Measurements from ENCODE around the gene SHLD1. TPM values are rescaled to one million over a fixed set of nuclear protein-coding genes. Genes with fewer than 3 reads are reported as not detected.

The SHLD1 gene
- total RNA-seq, 2 experiments from 2014 or later: 12.4 to 13.8 TPM

DNA sequence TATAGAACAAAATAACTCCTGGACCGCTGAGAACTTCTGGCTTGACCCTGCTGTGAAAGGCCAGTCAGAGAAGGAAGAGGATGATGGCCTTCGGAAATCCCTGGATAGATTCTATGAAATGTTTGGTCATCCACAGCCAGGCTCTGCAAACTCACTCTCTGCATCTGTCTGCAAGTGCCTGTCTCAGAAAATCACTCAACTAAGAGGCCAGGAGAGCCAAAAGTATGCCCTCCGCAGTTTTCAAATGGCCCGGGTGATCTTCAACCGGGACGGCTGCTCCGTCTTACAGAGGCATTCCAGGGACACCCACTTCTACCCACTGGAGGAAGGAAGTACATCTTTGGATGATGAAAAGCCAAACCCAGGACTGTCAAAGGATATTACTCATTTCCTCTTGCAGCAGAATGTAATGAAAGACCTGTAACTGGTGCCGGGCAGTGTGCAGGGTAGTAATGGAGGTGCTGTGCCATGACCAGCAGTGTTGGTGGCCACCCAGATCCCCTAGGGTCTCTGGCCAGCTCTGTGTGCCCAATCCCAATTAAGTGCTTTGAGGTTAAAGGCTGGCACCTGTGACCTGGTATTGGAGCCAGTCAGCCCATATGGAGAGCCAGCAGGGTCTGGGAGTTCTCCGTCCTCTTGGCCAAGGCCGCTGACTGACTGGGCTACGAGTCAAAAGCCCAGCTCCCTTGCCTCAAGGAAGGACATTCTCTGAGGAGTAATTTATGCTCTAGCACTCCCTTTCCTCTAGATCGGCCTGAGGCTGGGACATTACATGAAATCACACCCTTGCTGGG lies 113.0 kb downstream of the SHLD1 start:
- POLR2A ChIA-PET: no interaction called here
- CTCF ChIA-PET: interaction anchor here (0.6 to 1.3 kb wide), 2 partner anchors 12 to 159 kb away, joined by 3 to 4 read pairs; no protein-coding TSS in a partner anchor
- H3K4me1 Mint-ChIP-seq: peaks cover 14% of the 10 kb centered on the region
- peaks cover 6% of the 10 kb centered on the region for H3K36me3 Mint-ChIP-seq (ENCODE audit: low read depth)
- no peak overlapping the region for H3K4me3 Mint-ChIP-seq
- no peaks in the 10 kb centered on the region for H3K27me3 Mint-ChIP-seq
- DNase-seq: no peak
- H3K9me3 Mint-ChIP-seq: no peaks in the 10 kb centered on the region
- H3K27ac Mint-ChIP-seq: no peak overlapping the region

DNA sequence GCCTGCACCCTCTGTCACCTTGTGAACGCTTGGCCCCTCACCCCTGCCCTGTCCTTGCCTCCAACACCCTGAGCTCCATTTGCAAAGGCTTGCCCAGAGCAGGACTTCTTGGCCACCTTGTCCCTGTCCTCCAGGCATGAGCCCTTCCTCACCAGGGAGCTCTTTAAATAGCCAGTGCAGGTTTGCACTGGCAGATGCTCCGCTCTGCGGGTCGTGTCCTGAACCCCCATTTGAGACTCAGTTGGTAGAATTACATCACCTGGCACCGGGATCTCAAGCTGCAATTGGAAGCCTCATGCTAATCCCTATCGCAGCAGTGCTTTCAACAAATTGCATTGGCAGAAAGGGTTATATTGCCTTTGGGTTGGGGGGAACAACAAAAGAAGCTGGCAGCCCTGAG lies 114.2 kb downstream of the SHLD1 start:
- Mint-ChIP-seq H3K27ac (no peak overlapping the region), H3K4me3 (no peak overlapping the region), H3K4me1 (peaks cover 14% of the 10 kb centered on the region), H3K9me3 (no peaks in the 10 kb centered on the region), H3K36me3 (ENCODE audit: low read depth) (peaks cover 6% of the 10 kb centered on the region), H3K27me3 (no peaks in the 10 kb centered on the region)
- ChIA-PET POLR2A (no interaction called here), CTCF (interaction anchor here (0.8 to 1.3 kb wide), 3 partner anchors 11 to 336 kb away, joined by 3 to 4 read pairs (median 3); no protein-coding TSS in a partner anchor)
- DNase-seq: no peak

DNA sequence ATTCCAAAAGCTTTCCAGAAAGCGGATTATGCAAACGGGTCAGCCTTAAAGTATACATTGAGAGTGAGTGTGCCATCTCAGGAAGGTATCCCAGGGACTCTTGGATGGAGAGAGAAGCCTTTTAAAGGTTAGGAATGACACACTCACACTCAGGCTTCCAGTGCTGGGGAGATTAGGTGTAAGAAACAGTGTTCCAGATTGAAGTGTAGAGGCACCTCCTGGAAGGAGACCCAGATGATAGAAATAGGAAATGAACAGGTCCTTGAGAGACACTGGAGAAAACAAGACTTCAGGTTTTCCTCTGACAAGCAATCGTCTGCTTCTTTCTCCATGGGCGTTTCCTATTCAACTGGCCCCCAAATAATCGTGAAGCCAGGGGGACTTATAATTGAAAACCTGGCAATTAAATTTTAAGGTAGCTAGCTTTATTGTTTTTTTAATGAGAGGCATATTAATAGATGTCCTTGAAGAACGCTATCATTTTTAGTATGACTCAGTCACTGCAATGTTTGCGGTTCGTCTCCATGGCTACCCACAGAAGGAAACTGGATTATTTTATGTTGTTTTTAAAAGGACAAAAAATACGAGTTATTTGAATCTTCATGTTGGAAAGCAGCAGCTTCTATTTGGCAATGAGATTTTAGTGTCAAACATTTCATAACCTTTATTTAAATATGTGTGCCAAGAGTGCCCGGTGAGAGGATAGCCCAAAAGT lies 114.8 kb downstream of the SHLD1 start:
- Mint-ChIP-seq H3K9me3 (no peaks in the 10 kb centered on the region), H3K36me3 (ENCODE audit: low read depth) (peaks cover 6% of the 10 kb centered on the region), H3K27ac (no peak overlapping the region), H3K4me3 (no peak overlapping the region), H3K27me3 (no peaks in the 10 kb centered on the region), H3K4me1 (peaks cover 14% of the 10 kb centered on the region)
- ChIA-PET CTCF (interaction anchor here (0.8 to 1.3 kb wide), 3 partner anchors 11 to 336 kb away, joined by 3 to 4 read pairs (median 3); no protein-coding TSS in a partner anchor), POLR2A (no interaction called here)
- DNase-seq: peak; percentile 13

DNA sequence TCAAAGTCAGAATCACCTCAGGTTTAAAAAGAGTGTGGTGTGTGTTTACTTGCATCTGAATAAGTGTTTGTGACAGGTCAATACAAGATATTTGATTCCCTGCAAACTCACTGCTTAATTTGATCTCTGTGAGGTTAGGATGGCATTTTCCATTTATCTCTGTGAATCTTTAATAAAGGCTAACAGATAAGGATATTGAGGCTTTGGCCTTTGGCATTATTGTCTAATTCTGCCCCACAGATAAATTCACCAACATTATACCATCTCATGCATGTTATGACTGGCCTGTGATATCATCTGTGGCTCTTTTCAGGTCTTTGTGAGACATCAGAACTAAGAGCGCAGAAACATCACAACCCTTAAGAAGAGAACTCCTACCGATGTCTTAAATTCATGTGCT lies 115.4 kb downstream of the SHLD1 start:
- ChIA-PET POLR2A (no interaction called here), CTCF (interaction anchor here (1.2 kb wide), 1 partner anchor 13 kb away, joined by 3 read pairs; no protein-coding TSS in a partner anchor)
- Mint-ChIP-seq H3K4me3 (no peak overlapping the region), H3K36me3 (ENCODE audit: low read depth) (peaks cover 6% of the 10 kb centered on the region), H3K4me1 (peaks cover 14% of the 10 kb centered on the region), H3K27ac (no peak overlapping the region), H3K9me3 (no peaks in the 10 kb centered on the region), H3K27me3 (no peaks in the 10 kb centered on the region)
- no peak for DNase-seq

DNA sequence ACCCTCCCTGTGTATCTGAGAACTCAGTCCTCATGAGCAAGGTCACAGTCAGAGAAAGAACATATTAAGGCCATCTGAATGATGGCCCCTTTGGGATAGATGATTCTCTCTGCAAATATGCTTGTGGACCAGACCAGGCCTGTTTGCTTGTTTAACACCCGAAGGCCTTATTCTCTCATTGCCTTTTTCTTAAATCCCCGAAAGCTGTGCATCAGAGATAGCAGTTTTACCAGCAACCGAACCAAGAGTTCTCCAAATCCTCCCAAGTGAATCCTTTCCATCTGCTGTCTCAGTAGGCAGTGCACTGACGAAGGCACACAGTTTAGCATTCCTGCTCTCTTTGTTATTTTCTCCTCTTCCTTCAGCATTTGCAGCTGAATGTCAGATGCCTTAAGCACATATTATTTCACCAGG lies 120.4 kb downstream of the SHLD1 start:
- CTCF ChIA-PET: no interaction called here
- no peaks in the 10 kb centered on the region for H3K9me3 Mint-ChIP-seq
- H3K36me3 Mint-ChIP-seq (ENCODE audit: low read depth): peaks cover 2% of the 10 kb centered on the region
- no peaks in the 10 kb centered on the region for H3K4me1 Mint-ChIP-seq
- no peak overlapping the region for H3K27ac Mint-ChIP-seq
- POLR2A ChIA-PET: no interaction called here
- peaks cover 4% of the 10 kb centered on the region for H3K27me3 Mint-ChIP-seq
- H3K4me3 Mint-ChIP-seq: no peak overlapping the region
- no peak for DNase-seq

GRCh38 chr20:5871459-5872410 lies 121.5 kb downstream of the SHLD1 start:
- no peak overlapping the region for H3K27ac Mint-ChIP-seq
- no peak for DNase-seq
- H3K9me3 Mint-ChIP-seq: no peaks in the 10 kb centered on the region
- ChIA-PET CTCF (interaction anchor here (0.9 to 1.0 kb wide), 2 partner anchors 10 to 394 kb away, joined by 4 read pairs; no protein-coding TSS in a partner anchor), POLR2A (no interaction called here)
- H3K36me3 Mint-ChIP-seq (ENCODE audit: low read depth): no peaks in the 10 kb centered on the region
- H3K4me3 Mint-ChIP-seq: no peak overlapping the region
- H3K4me1 Mint-ChIP-seq: no peaks in the 10 kb centered on the region
- peaks cover 4% of the 10 kb centered on the region for H3K27me3 Mint-ChIP-seq

DNA sequence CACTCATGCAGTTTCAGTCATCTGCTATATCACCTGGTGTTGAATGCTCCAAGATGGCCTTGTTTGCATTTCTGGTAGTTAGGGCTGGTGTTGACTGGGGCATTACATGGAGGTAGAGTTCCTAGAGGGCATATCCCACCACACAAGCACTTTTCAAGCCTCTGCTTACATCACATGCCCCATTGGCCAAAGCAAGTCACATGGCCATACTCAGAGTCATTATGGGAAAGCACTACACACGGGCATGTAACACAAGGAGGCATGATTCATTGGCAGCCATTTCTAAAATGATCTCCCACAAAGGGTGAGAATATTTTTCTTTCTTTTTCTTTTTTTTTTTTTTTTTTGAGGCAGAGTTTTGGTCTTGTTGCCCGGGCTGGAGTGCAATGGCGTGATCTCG lies 126.9 kb downstream of the SHLD1 start:
- ChIA-PET POLR2A (no interaction called here), CTCF (interaction anchor here (1.1 kb wide), 1 partner anchor 26 kb away, joined by 3 read pairs; no protein-coding TSS in a partner anchor)
- Mint-ChIP-seq H3K9me3 (no peaks in the 10 kb centered on the region), H3K27me3 (peaks cover 6% of the 10 kb centered on the region), H3K4me3 (no peak overlapping the region), H3K27ac (no peak overlapping the region), H3K4me1 (no peaks in the 10 kb centered on the region), H3K36me3 (ENCODE audit: low read depth) (no peaks in the 10 kb centered on the region)
- no peak for DNase-seq

- DNase-seq: no peak
- Mint-ChIP-seq H3K4me3 (no peak overlapping the region), H3K36me3 (ENCODE audit: low read depth) (no peaks in the 10 kb centered on the region), H3K27ac (no peak overlapping the region), H3K4me1 (no peaks in the 10 kb centered on the region), H3K27me3 (peaks cover 4% of the 10 kb centered on the region), H3K9me3 (no peaks in the 10 kb centered on the region)
- POLR2A ChIA-PET: no interaction called here
- CTCF ChIA-PET: interaction anchor here (0.6 kb wide), 1 partner anchor 26 kb away, joined by 5 read pairs; no protein-coding TSS in a partner anchor
Measured at GRCh38 chr20:5880326-5880725, 130.1 kb downstream of the SHLD1 start.

DNA sequence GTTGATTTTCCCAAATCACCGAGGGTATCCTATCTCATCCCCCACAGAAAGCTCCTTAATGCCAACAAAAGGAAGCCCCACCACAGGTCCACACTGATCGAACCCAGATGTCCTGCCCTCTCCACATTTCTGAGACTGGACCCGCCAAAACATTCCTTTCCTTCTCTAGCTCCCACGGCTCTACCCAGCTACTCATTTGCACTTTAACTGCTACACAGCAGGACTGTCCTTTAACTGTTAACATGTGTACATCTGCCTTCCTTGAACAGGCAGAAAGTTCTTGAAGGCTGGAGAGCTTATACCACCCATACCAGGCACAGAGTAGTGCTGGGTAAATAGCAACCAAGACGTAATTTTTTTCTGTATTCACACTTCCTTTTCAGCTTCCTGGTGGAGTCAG lies 131.5 kb downstream of the SHLD1 start:
- Mint-ChIP-seq H3K27ac (no peak overlapping the region), H3K4me3 (no peak overlapping the region), H3K4me1 (no peaks in the 10 kb centered on the region), H3K9me3 (no peaks in the 10 kb centered on the region), H3K36me3 (ENCODE audit: low read depth) (no peaks in the 10 kb centered on the region), H3K27me3 (peaks cover 4% of the 10 kb centered on the region)
- CTCF ChIA-PET: interaction anchor here (0.8 to 0.9 kb wide), 2 partner anchors 10 to 30 kb away, joined by 3 to 4 read pairs; no protein-coding TSS in a partner anchor
- no peak for DNase-seq
- POLR2A ChIA-PET: no interaction called here

DNA sequence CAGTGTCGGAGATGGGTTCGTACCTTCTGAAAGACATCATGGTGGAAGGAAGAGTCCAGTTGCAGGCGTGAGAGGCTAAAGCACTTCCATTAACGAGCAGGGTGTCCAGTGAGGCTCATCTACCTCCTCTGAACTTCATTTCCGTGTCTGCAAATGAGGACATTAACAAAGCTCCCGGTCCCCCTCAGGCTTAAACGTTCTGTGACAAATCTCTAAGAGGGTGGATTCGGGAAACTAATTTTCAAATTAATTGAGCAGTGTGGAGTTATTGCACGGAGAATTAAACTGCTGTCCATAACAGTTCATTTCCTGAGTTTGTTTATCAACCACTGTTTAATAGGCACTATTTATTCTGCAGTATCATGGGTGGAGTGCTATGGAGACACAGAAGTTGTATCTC lies 132.0 kb downstream of the SHLD1 start:
- no peak for DNase-seq
- Mint-ChIP-seq H3K9me3 (no peaks in the 10 kb centered on the region), H3K27me3 (peaks cover 2% of the 10 kb centered on the region), H3K4me3 (no peak overlapping the region), H3K36me3 (ENCODE audit: low read depth) (no peaks in the 10 kb centered on the region), H3K4me1 (no peaks in the 10 kb centered on the region), H3K27ac (no peak overlapping the region)
- POLR2A ChIA-PET: no interaction called here
- CTCF ChIA-PET: interaction anchor here (0.6 to 0.9 kb wide), 2 partner anchors 10 to 33 kb away, joined by 4 to 6 read pairs; no protein-coding TSS in a partner anchor

- POLR2A ChIA-PET: no interaction called here
- no peaks in the 10 kb centered on the region for H3K9me3 Mint-ChIP-seq
- H3K36me3 Mint-ChIP-seq (ENCODE audit: low read depth): no peaks in the 10 kb centered on the region
- no peaks in the 10 kb centered on the region for H3K4me1 Mint-ChIP-seq
- H3K27me3 Mint-ChIP-seq: peaks cover 2% of the 10 kb centered on the region
- no peak for DNase-seq
- CTCF ChIA-PET: no interaction called here
- no peak overlapping the region for H3K4me3 Mint-ChIP-seq
- H3K27ac Mint-ChIP-seq: no peak overlapping the region
Measured at GRCh38 chr20:5884465-5885335, 134.5 kb downstream of the SHLD1 start.

GRCh38 chr20:5885866-5886265 lies 135.7 kb downstream of the SHLD1 start:
- peaks cover 6% of the 10 kb centered on the region for H3K27me3 Mint-ChIP-seq
- no peaks in the 10 kb centered on the region for H3K4me1 Mint-ChIP-seq
- ChIA-PET POLR2A (no interaction called here), CTCF (no interaction called here)
- H3K4me3 Mint-ChIP-seq: no peak overlapping the region
- H3K27ac Mint-ChIP-seq: no peak overlapping the region
- no peak for DNase-seq
- no peaks in the 10 kb centered on the region for H3K9me3 Mint-ChIP-seq
- no peaks in the 10 kb centered on the region for H3K36me3 Mint-ChIP-seq (ENCODE audit: low read depth)

Data from activated CD4-positive, alpha-beta T cell treated with anti-CD3 and anti-CD28 coated beads, Interleukin-2, amount 10 ng/mL, durations not matched to agents 7 days and 5 days (primary cell).